Kidney glomerular epithelial cell (primary cell): ENCODE results near the gene MGAT4B.
"Not testable (repeated sequence)": the region's sequence is repeated elsewhere in the genome, so short reads cannot be mapped to it uniquely, and the experiment has no call there.

ENCODE experiments used
- DNase-seq: peaks from one replicate; lab custom pipeline; 2025; lab: John Stamatoyannopoulos, UW

The MGAT4B gene

GRCh38 chr5:179795049-179795862 lies 11.4 kb downstream of the MGAT4B start:
- DNase-seq, result no peak

DNA sequence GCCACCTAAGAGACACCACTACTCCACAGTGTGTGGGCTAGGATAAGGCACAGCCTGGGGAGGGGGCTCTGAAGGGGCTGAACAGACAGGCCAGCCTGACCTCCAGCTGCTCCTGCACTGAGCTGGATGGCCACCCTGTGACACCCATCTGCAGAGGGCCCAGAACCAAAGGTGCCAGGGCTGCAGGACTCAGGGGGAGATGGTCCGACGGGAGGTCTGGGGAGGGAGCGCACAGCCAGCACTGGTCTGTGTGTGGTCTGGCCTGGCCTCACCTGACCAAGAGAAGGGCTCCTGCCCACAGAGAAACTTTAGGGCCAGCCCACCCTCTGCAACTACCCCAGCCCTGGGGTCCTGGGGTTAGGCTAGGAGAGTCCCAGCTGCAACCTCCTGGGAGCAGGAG lies 12.1 kb downstream of the MGAT4B start:
- DNase-seq, result no peak

- no peak for DNase-seq
Measured at GRCh38 chr5:179794171-179794570, 12.5 kb downstream of the MGAT4B start.

DNA sequence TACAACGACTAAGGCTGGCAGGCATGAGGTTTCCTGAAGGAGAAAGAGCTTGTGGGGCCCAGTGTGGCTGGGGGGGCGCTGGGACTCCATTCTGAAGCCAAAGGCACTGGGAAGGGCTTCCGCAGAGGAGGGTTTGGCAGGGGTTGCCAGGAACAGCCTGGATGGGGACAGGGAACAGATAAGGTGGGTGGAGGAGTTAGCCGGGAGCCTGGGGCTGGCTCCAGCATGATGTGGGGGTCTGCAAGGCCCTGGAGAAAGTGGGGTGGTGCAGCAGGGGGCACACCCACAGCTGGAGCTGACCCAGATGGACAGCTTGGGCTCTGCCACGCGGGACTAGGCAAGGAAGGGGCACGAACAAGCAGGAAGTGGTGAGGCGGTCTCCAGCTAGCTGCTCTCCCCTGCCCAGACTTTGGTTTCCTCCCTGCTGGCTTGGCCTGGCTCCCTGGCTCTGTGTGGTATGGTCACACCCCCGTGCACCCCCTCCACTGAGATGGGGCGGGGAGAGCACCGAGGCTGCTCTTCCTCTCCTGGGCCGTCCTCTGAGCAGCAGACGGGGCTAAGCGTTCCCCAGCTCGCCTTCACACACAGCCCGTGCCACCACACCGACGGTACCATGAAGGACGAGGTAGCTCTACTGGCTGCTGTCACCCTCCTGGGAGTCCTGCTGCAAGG lies 13.1 kb downstream of the MGAT4B start, which contains the start of gene LTC4S:
TSS of gene LTC4S (plus strand) at position 519 of the 672 bp plus-strand sequence. CDS start at position 614, 95 bp downstream.
- no peak for DNase-seq

DNA sequence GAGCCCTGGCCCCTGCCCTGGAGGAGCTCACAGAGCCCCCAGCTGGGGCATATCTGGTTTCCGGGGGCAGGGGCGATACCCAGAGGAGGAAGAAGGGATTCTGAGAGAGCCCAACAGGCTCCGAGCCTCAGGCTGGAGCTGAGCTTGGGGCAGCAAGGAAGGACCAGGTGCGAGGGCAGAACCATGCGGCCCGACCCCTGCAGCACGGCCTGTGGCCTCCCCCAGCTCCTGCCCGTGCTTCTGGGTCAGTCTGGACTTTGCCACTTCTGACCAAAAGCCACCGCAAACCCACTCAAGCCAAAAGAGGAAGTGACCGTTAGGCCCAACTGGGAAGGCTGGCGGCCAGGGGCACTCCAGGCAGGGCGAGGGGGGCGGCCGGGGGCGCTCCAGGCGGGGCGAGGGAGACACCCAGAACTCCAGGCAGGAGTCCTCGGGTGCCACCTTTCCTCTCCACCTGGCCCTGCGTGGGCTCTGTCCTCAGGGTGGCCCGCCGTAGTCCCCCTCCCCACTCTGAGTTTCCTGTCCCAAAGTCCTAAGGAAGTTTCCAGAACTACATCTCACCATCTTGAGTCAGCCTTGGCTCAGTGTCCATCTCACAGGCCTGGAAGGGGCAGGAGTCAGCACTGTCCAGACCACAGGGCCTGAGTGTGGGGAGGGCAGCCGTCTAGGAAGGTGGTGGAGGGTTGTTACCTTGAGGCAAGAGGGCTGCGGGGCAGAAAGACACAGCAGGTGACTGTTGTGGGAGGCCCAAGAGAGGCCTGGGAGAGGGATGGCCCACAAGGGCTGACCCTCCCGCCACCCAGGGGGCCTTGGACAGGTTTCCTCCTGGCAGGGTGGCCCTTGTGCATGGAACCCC lies 13.8 kb downstream of the MGAT4B start:
- no peak for DNase-seq

DNA sequence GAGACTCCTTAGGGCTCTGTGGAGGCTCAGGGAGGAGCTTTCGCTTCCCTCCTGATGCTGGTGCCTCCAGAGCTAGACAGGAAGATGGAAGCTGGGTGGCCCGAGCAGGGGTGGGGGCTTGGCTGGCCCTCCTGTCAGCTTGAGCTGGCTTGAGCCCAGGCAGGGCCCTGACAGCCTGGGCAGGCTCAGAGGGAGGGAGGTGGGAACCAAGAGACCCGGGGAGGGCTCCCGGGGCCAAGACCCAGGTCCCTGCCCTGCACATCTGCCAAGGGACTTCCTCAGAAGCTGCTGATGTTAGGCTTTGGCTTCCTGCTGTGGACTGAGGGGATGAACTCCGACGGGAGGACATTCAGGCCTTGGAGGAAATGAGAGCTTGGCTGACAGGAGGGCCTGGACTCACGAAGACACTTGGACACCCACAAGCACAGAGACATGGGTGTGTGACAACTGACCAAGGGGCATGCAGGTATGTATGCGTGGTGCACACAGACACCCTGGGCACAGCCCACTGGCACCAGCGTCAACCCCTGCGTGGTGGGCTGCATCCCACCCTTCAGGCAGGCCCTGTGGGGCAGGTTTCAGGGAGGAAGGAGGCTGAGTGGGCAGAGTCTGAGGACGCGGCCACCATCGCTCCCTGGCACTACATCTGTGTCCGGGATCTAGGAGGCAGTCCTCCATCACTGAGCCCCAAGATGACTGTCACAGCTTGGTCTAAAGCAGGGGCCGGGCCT lies 14.6 kb downstream of the MGAT4B start:
- DNase-seq, result no peak

- not testable (repeated sequence) for DNase-seq
Measured at GRCh38 chr5:179789278-179789677, 17.4 kb downstream of the MGAT4B start.

- DNase-seq, result no peak
Measured at GRCh38 chr5:179788193-179788854, 18.3 kb downstream of the MGAT4B start.

- DNase-seq, result no peak
Measured at GRCh38 chr5:179786861-179787260, 19.8 kb downstream of the MGAT4B start.

DNA sequence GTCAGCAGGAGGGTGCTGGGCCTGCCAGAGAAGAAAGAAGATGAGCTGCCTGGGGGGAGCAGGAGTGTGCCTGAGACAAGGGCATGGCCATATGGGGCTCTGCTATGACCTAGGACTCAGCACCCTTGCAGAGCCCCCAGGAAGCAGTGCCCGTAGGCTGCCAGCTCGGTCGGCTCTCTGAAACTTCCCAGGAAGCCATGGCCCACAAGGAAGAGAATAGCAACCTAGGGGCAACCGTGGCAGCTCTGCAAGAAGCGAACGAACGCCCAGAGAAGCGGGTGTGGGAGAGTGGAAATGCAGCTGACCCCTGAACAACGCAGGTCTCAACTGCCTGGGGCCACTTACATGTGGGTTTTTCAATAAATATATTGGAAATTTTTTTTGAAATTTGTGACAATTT lies 23.5 kb downstream of the MGAT4B start:
- DNase-seq, result no peak

- DNase-seq, result no peak
Measured at GRCh38 chr5:179781846-179782245, 24.8 kb downstream of the MGAT4B start.

- DNase-seq, result no peak
Measured at GRCh38 chr5:179780362-179780761, 26.3 kb downstream of the MGAT4B start.

- DNase-seq, result no peak
Measured at GRCh38 chr5:179779826-179780225, 26.8 kb downstream of the MGAT4B start.

DNA sequence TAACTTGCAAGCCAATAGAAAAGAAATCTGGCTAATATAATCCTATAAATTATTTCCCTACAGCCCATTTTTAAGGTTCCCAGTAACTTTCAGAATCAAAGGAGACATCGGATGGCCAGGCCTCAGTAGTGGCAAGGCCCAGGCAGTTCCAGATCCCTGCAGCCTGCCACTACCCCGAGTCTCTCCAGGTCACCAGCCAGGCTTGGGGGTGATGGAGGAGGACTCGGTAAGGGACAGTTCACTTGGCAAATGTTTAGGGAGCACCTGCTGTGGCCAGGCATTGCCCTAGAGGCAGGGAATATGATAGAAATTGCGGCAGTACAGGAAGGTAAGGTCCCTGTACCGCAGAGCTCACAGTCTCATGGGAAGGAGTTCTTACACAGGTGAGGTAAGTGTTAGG lies 28.1 kb downstream of the MGAT4B start:
- DNase-seq, result no peak

- no peak for DNase-seq
Measured at GRCh38 chr5:179777909-179778308, 28.8 kb downstream of the MGAT4B start.

DNA sequence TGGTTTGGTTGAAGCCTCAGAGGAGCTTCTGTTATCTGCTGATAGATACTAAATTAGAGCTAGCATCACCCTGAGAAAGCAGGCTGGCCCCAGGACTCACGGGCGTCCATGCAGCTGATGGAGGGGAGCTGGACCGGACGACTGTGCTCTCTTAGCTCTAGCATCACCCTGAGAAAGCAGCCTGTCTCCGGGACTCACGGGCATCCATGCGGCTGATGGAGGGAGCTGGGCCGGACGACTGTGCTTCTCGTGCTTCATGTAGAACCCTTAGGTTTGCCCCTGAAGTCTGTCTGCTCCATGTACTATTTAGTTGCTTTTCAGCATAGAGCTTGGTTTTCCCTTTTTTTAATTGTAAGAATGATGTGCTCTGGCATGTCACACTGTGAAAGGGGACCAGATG lies 29.2 kb downstream of the MGAT4B start:
- DNase-seq, result no peak

DNA sequence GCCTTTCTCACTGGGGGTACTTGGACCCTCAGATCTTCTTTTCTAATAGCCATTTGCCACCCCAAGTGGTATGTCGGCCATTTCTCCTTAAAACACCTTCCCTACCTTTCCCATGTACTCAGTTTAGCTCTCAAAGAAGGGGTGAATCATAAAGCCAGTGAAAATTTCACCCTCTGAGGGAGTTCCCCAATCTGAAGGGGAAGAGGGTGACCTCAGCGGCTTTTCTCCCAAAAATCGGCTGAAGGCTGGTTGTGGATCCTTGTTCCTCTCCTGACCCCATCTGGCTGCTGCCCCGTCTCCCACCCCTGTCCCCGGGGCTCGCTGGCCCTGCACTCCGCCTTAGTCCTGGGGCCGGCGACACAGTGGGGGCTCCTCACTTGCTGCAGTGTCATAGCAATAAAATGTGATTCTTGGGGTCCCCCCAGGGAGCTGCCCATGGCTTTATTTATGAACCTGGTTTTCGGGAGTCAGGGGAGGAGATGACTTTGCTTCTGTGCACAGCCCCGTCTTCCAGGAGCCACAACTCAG lies 30.2 kb downstream of the MGAT4B start:
- no peak for DNase-seq

DNA sequence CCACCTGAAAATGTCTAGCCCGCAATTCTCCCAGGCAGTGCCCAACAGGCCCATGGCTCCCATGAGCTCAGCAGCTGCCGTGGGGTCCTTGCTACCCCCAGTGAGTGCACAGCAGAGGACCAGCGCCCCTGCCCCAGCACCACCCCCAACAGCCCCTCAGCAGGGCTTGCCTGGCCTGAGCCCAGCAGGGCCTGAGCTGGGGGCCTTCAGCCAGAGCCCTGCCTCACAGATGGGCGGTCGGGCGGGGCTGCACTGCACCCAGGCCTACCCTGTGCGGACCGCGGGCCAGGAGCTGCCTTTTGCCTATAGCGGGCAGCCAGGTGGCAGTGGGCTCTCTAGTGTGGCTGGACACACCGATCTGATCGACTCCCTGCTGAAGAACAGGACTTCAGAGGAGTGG lies 32.2 kb downstream of the MGAT4B start:
- no peak for DNase-seq

GRCh38 chr5:179773686-179774040 lies 33.0 kb downstream of the MGAT4B start:
- DNase-seq, result no peak

- DNase-seq, result no peak
Measured at GRCh38 chr5:179772351-179772750, 34.3 kb downstream of the MGAT4B start.

DNA sequence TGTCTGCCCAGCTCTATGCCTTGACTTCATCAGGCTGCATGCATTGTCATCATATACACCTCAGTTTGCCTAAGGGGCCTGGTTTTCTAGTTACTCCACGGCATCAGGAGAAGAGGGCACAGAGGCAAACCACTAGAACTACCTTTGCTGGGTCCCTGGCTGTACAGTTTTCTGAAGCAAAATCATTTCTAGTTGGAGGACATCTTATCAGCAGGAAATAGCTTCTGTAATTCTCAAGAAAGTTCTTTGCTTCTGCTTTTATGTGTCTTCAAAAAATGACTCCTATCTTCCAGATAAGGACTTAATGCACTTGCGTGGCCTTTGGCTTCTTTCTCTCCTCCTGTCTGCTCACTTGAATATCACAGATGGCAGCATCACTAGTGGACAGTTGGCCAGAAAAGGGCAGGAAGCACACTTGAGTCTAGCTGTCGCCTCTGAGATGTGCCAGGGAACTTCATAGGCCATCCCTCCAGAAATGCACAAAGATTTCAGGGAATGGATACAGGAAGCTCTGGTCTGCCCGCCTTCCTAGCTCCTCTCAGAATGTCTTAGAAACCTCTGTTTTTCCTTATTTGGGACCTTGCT lies 35.3 kb downstream of the MGAT4B start:
- no peak for DNase-seq
